Fibroblast of the aortic adventitia (primary cell): Measurements from ENCODE around the gene SUB1. TPM values are rescaled to one million over a fixed set of nuclear protein-coding genes. Genes with fewer than 3 reads are reported as not detected.
"Not testable (repeated sequence)": the region's sequence is repeated elsewhere in the genome, so short reads cannot be mapped to it uniquely, and the experiment has no call there.

Source experiments
- DNase-seq: peaks from one replicate; pipeline ENCODE4 v3.0.0-alpha.2; 2010; ENCODE audit warnings: low read depth
- H3K4me3 ChIP-seq: 2 replicates; pipeline ENCODE4 v1.5.1; 2011; ENCODE audit warnings: low read depth, mild to moderate bottlenecking, control low read depth, low read length, moderate library complexity
- CTCF ChIP-seq: IDR thresholded peaks from 2 replicates; pipeline ENCODE4 v1.5.1; 2011; ENCODE audit warnings: mild to moderate bottlenecking, low read length, control low read depth, inconsistent platforms; ENCODE audit not compliant: insufficient read depth
- total RNA-seq: library from RNA; depleted of rRNA; stranded (reverse); fragments of >200 nt; gene quantifications from 2 replicates; pipeline ENCODE4 v1.2.3, GENCODE V29; 2012; ENCODE audit warnings: low replicate concordance

The SUB1 gene
- total RNA-seq, 1 donor = 313 TPM

GRCh38 chr5:32571128-32571527 is 14.2 kb upstream of the SUB1 start:
- no peak for TF ChIP-seq CTCF
- DNase-seq = no peak
- no peak overlapping the region for H3K4me3 ChIP-seq

GRCh38 chr5:32572778-32573480 is 12.4 kb upstream of the SUB1 start:
- TF ChIP-seq CTCF = no peak
- H3K4me3 ChIP-seq = no peak overlapping the region
- DNase-seq = no peak

- not testable (repeated sequence) for DNase-seq, H3K4me3 ChIP-seq
Measured at GRCh38 chr5:32573481-32573854, 11.9 kb upstream of the SUB1 start.

GRCh38 chr5:32574540-32575175 is 10.7 kb upstream of the SUB1 start:
- no peak for TF ChIP-seq CTCF
- no peak for DNase-seq
- no peak overlapping the region for H3K4me3 ChIP-seq

GRCh38 chr5:32578363-32578762 is 7.0 kb upstream of the SUB1 start:
- no peak overlapping the region for H3K4me3 ChIP-seq
- no peak for TF ChIP-seq CTCF
- DNase-seq = no peak

GRCh38 chr5:32578764-32579163 is 6.6 kb upstream of the SUB1 start:
- no peak for DNase-seq
- no peak for TF ChIP-seq CTCF
- no peak overlapping the region for H3K4me3 ChIP-seq

- no peak overlapping the region for H3K4me3 ChIP-seq
- no peak for TF ChIP-seq CTCF
- no peak for DNase-seq
Measured at GRCh38 chr5:32581010-32581785, 4.2 kb upstream of the SUB1 start.
